ENCODE data around the gene ZMIZ1.

Gene ZMIZ1

DNA sequence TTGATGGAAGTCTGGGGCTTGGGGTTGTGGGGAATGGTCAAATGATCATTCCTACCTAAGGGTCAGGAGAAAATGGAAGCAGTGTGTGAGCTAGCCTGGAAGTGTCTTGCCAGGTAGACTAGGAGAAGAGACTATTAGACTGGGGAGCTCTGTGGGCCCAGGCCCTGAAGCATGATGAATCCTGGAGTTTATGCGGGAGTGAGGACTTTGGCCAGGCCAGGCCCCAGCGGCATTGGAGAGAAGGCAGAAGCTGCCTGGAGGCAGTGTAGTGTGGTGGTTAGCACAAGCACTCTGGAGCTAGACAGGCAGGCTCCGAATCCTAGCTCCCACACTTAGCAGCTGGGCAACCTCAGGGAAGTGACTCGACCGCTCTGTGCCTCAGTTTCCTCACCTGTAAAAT is 29.3 kb downstream of the ZMIZ1 start:
- Histone ChIP-seq H3K9ac (ENCODE audit: low read length) (no peak overlapping the region), H3K4me3 (ENCODE audit: low read length) (no peak overlapping the region), H3K4ac (ENCODE audit: low read depth, low read length) (no peak overlapping the region), H3K18ac (ENCODE audit: low read length) (no peak overlapping the region), H3K79me2 (ENCODE audit: control insufficient read depth, insufficient read depth, low read length) (peaks cover 87% of the 10 kb centered on the region), H2BK120ac (ENCODE audit: low read depth, low read length) (no peak overlapping the region), H3K4me1 (ENCODE audit: control insufficient read depth, low read depth, low read length) (peaks cover 24% of the 10 kb centered on the region), H2BK15ac (replicated peaks; ENCODE audit: low read depth) (no peak overlapping the region), H3K23ac (ENCODE audit: low read length) (no peak overlapping the region), H3K27me3 (ENCODE audit: insufficient read depth, low read length, poor library complexity) (no peaks in the 10 kb centered on the region), H4K5ac (ENCODE audit: low read length) (no peak overlapping the region), H2AK5ac (ENCODE audit: low read length) (peak overlapping the region; percentile 14), H3K27ac (ENCODE audit: low read depth, low read length) (no peak overlapping the region), H4K8ac (ENCODE audit: low read depth, low read length) (no peak overlapping the region), H3K4me2 (ENCODE audit: low read length) (no peak overlapping the region), H3K56ac (ENCODE audit: low read length) (peak overlapping the region; percentile 17), H3K79me1 (ENCODE audit: low read length) (peaks cover 55% of the 10 kb centered on the region), H3K36me3 (ENCODE audit: control insufficient read depth, insufficient read depth, low read length) (no peaks in the 10 kb centered on the region), H2BK5ac (ENCODE audit: low read length) (peak overlapping the region; percentile 8)
- no peak for DNase-seq
- WGBS (ENCODE audit: extremely low coverage, insufficient coverage, low lambda C conversion rate) = no CpG with 5 or more reads among the region's 5 CpGs

- no peak overlapping the region for H3K4me3 ChIP-seq (ENCODE audit: low read length)
- H4K5ac ChIP-seq (ENCODE audit: low read length) = no peak overlapping the region
- H3K79me2 ChIP-seq (ENCODE audit: control insufficient read depth, insufficient read depth, low read length) = peaks cover 93% of the 10 kb centered on the region
- H3K4ac ChIP-seq (ENCODE audit: low read depth, low read length) = no peak overlapping the region
- H3K4me2 ChIP-seq (ENCODE audit: low read length) = no peak overlapping the region
- no peak overlapping the region for H3K23ac ChIP-seq (ENCODE audit: low read length)
- no peak overlapping the region for H3K56ac ChIP-seq (ENCODE audit: low read length)
- H2BK120ac ChIP-seq (ENCODE audit: low read depth, low read length) = no peak overlapping the region
- no peaks in the 10 kb centered on the region for H3K27me3 ChIP-seq (ENCODE audit: insufficient read depth, low read length, poor library complexity)
- no peak overlapping the region for H3K18ac ChIP-seq (ENCODE audit: low read length)
- peaks cover 59% of the 10 kb centered on the region for H3K79me1 ChIP-seq (ENCODE audit: low read length)
- no peak overlapping the region for H2BK5ac ChIP-seq (ENCODE audit: low read length)
- peaks cover 24% of the 10 kb centered on the region for H3K4me1 ChIP-seq (ENCODE audit: control insufficient read depth, low read depth, low read length)
- no peak overlapping the region for H4K8ac ChIP-seq (ENCODE audit: low read depth, low read length)
- H2AK5ac ChIP-seq (ENCODE audit: low read length) = no peak overlapping the region
- H3K27ac ChIP-seq (ENCODE audit: low read depth, low read length) = no peak overlapping the region
- DNase-seq = no peak
- H3K9ac ChIP-seq (ENCODE audit: low read length) = no peak overlapping the region
- no peaks in the 10 kb centered on the region for H3K36me3 ChIP-seq (ENCODE audit: control insufficient read depth, insufficient read depth, low read length)
- no CpG with 5 or more reads among the region's 10 CpGs for WGBS (ENCODE audit: extremely low coverage, insufficient coverage, low lambda C conversion rate)
- no peak overlapping the region for H2BK15ac ChIP-seq (replicated peaks; ENCODE audit: low read depth)
Observed at GRCh38 chr10:79098596-79099015, 29.8 kb downstream of the ZMIZ1 start.

DNA sequence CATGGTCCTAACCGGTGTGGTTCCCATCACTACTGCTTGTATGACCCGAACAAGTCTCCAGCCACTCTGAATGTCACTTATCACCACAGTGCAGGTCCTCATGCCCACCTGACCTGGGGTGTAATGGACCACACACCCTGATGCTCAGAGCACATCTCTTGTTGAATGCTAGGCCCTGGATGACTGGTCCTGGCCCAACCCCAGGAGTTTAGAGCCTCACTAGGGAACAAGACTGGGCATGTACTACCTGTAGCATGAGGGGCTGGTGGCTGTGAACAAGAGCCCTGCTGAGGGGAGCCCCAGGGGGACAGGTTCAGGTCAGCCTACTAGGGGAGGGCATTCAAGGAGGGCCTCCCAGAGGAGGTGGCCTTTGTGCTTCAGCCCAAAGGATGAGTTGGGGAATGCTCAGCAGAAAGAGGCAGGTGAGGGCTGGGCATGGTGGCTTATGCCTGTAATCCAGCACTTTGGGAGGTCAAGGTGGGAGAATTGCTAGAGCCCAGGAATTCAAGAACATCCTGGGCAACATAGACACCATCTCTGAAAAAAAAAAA is 31.2 kb downstream of the ZMIZ1 start:
- no peak overlapping the region for H3K18ac ChIP-seq (ENCODE audit: low read length)
- no peak overlapping the region for H3K4me3 ChIP-seq (ENCODE audit: low read length)
- H2BK15ac ChIP-seq (replicated peaks; ENCODE audit: low read depth) = no peak overlapping the region
- H3K4me2 ChIP-seq (ENCODE audit: low read length) = no peak overlapping the region
- no peaks in the 10 kb centered on the region for H3K36me3 ChIP-seq (ENCODE audit: control insufficient read depth, insufficient read depth, low read length)
- peaks cover 94% of the 10 kb centered on the region for H3K79me2 ChIP-seq (ENCODE audit: control insufficient read depth, insufficient read depth, low read length)
- peaks cover 15% of the 10 kb centered on the region for H3K4me1 ChIP-seq (ENCODE audit: control insufficient read depth, low read depth, low read length)
- no peak overlapping the region for H3K9ac ChIP-seq (ENCODE audit: low read length)
- H3K27me3 ChIP-seq (ENCODE audit: insufficient read depth, low read length, poor library complexity) = no peaks in the 10 kb centered on the region
- H2BK120ac ChIP-seq (ENCODE audit: low read depth, low read length) = no peak overlapping the region
- H3K56ac ChIP-seq (ENCODE audit: low read length) = no peak overlapping the region
- H2BK5ac ChIP-seq (ENCODE audit: low read length) = no peak overlapping the region
- no peak overlapping the region for H4K5ac ChIP-seq (ENCODE audit: low read length)
- DNase-seq = no peak
- no peak overlapping the region for H2AK5ac ChIP-seq (ENCODE audit: low read length)
- H3K4ac ChIP-seq (ENCODE audit: low read depth, low read length) = no peak overlapping the region
- no peak overlapping the region for H3K23ac ChIP-seq (ENCODE audit: low read length)
- peaks cover 64% of the 10 kb centered on the region for H3K79me1 ChIP-seq (ENCODE audit: low read length)
- no peak overlapping the region for H3K27ac ChIP-seq (ENCODE audit: low read depth, low read length)
- no peak overlapping the region for H4K8ac ChIP-seq (ENCODE audit: low read depth, low read length)
- no CpG with 5 or more reads among the region's 2 CpGs for whole genome bisulfite sequencing (ENCODE audit: extremely low coverage, insufficient coverage, low lambda C conversion rate)

DNA sequence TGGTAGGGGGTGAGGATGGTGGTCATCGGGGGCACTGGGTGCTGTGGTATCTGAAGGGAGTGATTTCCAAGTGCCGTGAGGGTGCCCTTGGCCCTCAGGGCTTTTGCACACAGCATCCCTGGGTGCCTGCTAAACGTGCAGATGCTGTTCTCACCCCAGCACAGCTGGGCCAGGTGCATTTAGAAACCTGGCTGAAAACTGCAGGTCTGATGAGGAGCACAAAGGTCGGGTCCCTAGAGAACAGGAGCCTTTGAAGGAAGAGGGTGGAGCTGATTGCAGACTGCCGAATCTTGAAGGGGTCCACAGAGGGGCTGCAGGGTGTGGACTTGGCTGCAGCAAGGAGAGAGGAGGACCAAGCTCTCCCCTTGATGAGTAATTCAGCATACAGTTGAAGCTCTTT is 32.0 kb downstream of the ZMIZ1 start:
- Histone ChIP-seq H3K27me3 (ENCODE audit: insufficient read depth, low read length, poor library complexity) (no peaks in the 10 kb centered on the region), H3K4me2 (ENCODE audit: low read length) (no peak overlapping the region), H3K9ac (ENCODE audit: low read length) (no peak overlapping the region), H3K18ac (ENCODE audit: low read length) (no peak overlapping the region), H3K4ac (ENCODE audit: low read depth, low read length) (no peak overlapping the region), H3K56ac (ENCODE audit: low read length) (no peak overlapping the region), H3K4me1 (ENCODE audit: control insufficient read depth, low read depth, low read length) (peaks cover 9% of the 10 kb centered on the region), H4K8ac (ENCODE audit: low read depth, low read length) (no peak overlapping the region), H2AK5ac (ENCODE audit: low read length) (no peak overlapping the region), H2BK15ac (replicated peaks; ENCODE audit: low read depth) (no peak overlapping the region), H2BK120ac (ENCODE audit: low read depth, low read length) (no peak overlapping the region), H3K23ac (ENCODE audit: low read length) (no peak overlapping the region), H3K36me3 (ENCODE audit: control insufficient read depth, insufficient read depth, low read length) (no peaks in the 10 kb centered on the region), H3K79me2 (ENCODE audit: control insufficient read depth, insufficient read depth, low read length) (peaks cover 94% of the 10 kb centered on the region), H3K27ac (ENCODE audit: low read depth, low read length) (no peak overlapping the region), H3K79me1 (ENCODE audit: low read length) (peaks cover 66% of the 10 kb centered on the region), H4K5ac (ENCODE audit: low read length) (no peak overlapping the region), H3K4me3 (ENCODE audit: low read length) (no peak overlapping the region), H2BK5ac (ENCODE audit: low read length) (no peak overlapping the region)
- no peak for DNase-seq
- WGBS (ENCODE audit: extremely low coverage, insufficient coverage, low lambda C conversion rate) = no CpG with 5 or more reads among the region's 5 CpGs

- Histone ChIP-seq H2BK5ac (ENCODE audit: low read length) (no peak overlapping the region), H4K5ac (ENCODE audit: low read length) (no peak overlapping the region), H3K36me3 (ENCODE audit: control insufficient read depth, insufficient read depth, low read length) (no peaks in the 10 kb centered on the region), H2BK15ac (replicated peaks; ENCODE audit: low read depth) (no peak overlapping the region), H3K18ac (ENCODE audit: low read length) (no peak overlapping the region), H2AK5ac (ENCODE audit: low read length) (no peak overlapping the region), H3K27ac (ENCODE audit: low read depth, low read length) (no peak overlapping the region), H3K23ac (ENCODE audit: low read length) (peak overlapping the region; percentile 9), H4K8ac (ENCODE audit: low read depth, low read length) (no peak overlapping the region), H3K79me1 (ENCODE audit: low read length) (peaks cover 77% of the 10 kb centered on the region), H3K56ac (ENCODE audit: low read length) (peak overlapping the region; percentile 47), H3K4me2 (ENCODE audit: low read length) (no peak overlapping the region), H3K4me1 (ENCODE audit: control insufficient read depth, low read depth, low read length) (peaks cover 8% of the 10 kb centered on the region), H3K9ac (ENCODE audit: low read length) (no peak overlapping the region), H3K4ac (ENCODE audit: low read depth, low read length) (no peak overlapping the region), H3K79me2 (ENCODE audit: control insufficient read depth, insufficient read depth, low read length) (peaks cover 98% of the 10 kb centered on the region), H3K4me3 (ENCODE audit: low read length) (no peak overlapping the region), H3K27me3 (ENCODE audit: insufficient read depth, low read length, poor library complexity) (no peaks in the 10 kb centered on the region), H2BK120ac (ENCODE audit: low read depth, low read length) (no peak overlapping the region)
- no CpG with 5 or more reads among the region's 22 CpGs for WGBS (ENCODE audit: extremely low coverage, insufficient coverage, low lambda C conversion rate)
- DNase-seq = peak; percentile 50
Observed at GRCh38 chr10:79101560-79102497, 33.1 kb downstream of the ZMIZ1 start.

Measured in mesendoderm (in vitro differentiated cells).